Stimulated activated CD4-positive, alpha-beta T cell treated with anti-CD3 and anti-CD28 coated beads, Interleukin-15, amount 100 ng/mL, for 48 hours (primary cell): ENCODE measurements around the gene CRYBA2.

Source experiments
- DNase-seq, 2 donors: peaks; one replicate each; pipeline ENCODE4 v3.0.0-alpha.2; 2020; ENCODE audit warnings: low read depth in 2 of 2

The CRYBA2 gene

GRCh38 chr2:219023045-219023605 is 29.9 kb upstream of the CRYBA2 start:
- DNase-seq = no peak

- no peak for DNase-seq
Observed at GRCh38 chr2:219022616-219023015, 29.4 kb upstream of the CRYBA2 start.

GRCh38 chr2:219022041-219022440 is 28.8 kb upstream of the CRYBA2 start:
- no peak for DNase-seq

- DNase-seq = no peak
Observed at GRCh38 chr2:219021591-219021990, 28.4 kb upstream of the CRYBA2 start.

- DNase-seq = no peak
Observed at GRCh38 chr2:219020604-219021365, 27.6 kb upstream of the CRYBA2 start.

GRCh38 chr2:219019436-219019835 is 26.2 kb upstream of the CRYBA2 start:
- no peak for DNase-seq

- DNase-seq = no peak
Observed at GRCh38 chr2:219018726-219019125, 25.5 kb upstream of the CRYBA2 start.

DNA sequence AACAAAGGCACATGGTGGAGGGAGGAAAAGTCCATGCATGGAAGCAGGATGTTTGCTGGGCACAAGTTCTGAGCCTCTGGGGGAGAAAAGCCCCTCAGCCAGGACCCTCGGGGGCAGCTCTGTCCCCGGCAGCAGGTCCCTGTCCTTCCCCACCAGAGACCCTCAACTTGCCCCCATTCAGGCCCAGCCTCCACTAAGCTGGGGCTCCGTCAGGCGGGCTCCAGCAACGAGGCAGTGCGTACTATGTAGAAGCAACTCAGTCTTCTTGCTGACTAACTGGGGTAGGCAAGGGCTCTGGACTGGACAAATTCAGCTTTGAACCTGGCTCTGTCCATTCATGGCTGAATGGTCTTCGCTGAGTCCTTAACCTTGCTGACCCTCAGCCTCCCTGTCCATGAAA is 25.1 kb upstream of the CRYBA2 start:
- DNase-seq = no peak

GRCh38 chr2:219017201-219017931 is 24.1 kb upstream of the CRYBA2 start:
- DNase-seq = no peak

GRCh38 chr2:219016721-219017120 is 23.5 kb upstream of the CRYBA2 start:
- no peak for DNase-seq

GRCh38 chr2:219010873-219011272 is 17.7 kb upstream of the CRYBA2 start:
- DNase-seq = no peak

DNA sequence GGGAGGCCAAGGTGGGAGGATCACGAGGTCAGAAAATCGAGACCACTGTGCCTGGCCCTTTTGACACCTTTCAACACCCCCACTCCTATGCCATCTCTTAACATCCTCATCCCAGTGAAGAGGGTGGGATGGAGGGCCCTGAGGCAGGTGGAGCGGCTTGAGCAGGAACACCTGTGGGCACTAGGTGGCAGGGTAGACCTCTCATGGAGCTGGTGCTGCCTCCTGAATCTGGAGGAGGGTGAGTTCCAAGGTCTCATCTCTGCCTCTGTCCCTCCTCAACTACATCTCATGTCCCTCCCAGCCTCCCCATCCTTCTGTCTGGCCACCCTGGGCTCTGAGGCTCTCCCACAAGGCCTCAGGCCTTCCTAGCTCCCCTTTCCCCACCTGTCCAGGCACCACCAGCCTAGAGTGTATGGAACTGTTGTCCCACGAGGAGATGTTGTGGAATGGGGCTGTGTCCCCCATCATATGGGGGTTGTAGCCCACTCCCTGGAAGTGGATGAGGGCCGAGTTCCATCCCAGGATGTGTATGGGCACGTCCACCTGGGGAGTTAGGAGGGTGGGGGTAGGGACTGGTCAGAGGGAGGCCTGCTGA is 17.0 kb upstream of the CRYBA2 start:
- DNase-seq = no peak

GRCh38 chr2:219009294-219009693 is 16.1 kb upstream of the CRYBA2 start:
- DNase-seq = no peak

GRCh38 chr2:219003979-219004378 is 10.8 kb upstream of the CRYBA2 start:
- DNase-seq = no peak

- DNase-seq = no peak
Observed at GRCh38 chr2:219003267-219003634, 10.0 kb upstream of the CRYBA2 start.

GRCh38 chr2:219002395-219003266 is 9.4 kb upstream of the CRYBA2 start:
- peak in 1 of 2 donors; percentile 61 for DNase-seq

- peak in 1 of 2 donors; percentile 35 for DNase-seq
Observed at GRCh38 chr2:219001577-219002394, 8.6 kb upstream of the CRYBA2 start.

DNA sequence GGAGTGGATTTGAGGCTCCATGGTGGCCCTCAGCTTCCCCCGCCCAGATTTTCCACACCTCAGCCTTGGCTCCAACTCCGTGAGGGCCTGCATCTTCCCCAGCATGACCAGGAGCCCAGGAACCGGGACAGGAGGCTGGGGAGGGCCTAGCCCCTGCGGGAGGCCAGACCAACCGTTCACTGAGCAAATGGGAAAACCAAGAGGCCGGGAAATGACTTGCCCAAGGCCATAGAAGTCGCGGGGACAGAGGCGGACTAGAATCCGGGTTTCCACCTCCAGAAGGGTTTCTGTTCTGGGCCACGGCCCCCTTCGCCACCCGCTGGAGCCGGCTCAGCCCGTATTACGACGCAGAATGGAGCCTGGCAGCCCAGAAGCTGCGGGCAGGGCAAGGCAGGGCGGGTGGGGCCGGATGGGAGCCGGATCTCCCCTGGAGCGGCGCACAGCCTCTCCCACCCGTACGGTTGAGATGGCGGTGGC is 7.9 kb upstream of the CRYBA2 start:
- DNase-seq = no peak

GRCh38 chr2:219000569-219000960 is 7.3 kb upstream of the CRYBA2 start:
- DNase-seq = no peak

GRCh38 chr2:218999881-219000568 is 6.8 kb upstream of the CRYBA2 start:
- DNase-seq = no peak
